GM10266 (cell line): ENCODE data around the gene SCARF1.
A peak's percentile ranks its signal among the peaks of the same experiment; 100 is the strongest.

Experiments
- DNase-seq: peaks from one replicate; pipeline ENCODE4 v3.0.0; 2012; ENCODE audit errors: extremely low spot score
- TF ChIP-seq, protein P1 (sequence below): IDR thresholded peaks from 2 replicates; pipeline ENCODE4 v1.5.1; 2012; ENCODE audit warnings: mild to moderate bottlenecking, low read depth; ENCODE audit not compliant: control insufficient read depth, insufficient read depth; ENCODE audit errors: missing control alignments

SCARF1 gene

DNA sequence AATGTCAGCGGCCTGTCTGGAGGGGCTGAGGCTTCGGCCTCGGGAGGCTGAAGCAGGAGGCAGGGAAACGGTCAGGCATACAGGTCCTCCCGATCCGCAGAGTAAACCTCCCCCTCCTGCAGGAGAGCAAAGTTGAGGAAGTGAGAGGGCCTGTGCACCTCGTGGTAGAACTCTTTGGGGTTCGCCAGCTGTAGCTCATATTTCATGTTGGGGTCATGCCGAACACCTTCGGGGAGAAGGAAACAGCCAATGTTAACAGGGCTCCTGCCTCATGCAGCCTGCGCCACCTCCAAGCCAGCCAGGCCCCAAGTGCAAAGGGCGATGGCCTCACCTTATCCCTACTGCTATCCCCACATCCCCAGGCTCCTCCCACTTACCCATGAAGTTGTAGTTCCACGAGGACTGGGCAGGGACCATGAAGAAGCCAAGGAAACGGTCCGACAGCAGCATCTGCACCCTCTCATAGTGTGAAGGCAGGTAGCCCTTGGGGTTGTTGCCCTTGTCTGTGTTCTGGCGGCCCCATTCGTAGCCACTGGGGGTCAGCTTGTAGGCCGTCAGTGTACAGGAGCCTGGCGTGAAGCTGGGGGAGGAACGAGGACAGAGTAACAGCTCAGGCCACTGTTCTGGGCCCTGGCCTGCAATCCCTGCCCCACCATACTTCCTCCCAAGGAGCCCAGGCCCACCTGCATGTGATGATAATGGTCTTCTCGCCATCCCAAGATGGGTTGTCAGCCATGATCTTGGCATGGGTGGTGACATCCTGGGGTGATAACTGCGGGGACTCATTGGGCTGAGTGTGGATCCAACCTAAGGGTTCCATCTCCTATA, 5.4 kb upstream of the SCARF1 start:
- no peak for DNase-seq
- TF ChIP-seq, protein P1, sequence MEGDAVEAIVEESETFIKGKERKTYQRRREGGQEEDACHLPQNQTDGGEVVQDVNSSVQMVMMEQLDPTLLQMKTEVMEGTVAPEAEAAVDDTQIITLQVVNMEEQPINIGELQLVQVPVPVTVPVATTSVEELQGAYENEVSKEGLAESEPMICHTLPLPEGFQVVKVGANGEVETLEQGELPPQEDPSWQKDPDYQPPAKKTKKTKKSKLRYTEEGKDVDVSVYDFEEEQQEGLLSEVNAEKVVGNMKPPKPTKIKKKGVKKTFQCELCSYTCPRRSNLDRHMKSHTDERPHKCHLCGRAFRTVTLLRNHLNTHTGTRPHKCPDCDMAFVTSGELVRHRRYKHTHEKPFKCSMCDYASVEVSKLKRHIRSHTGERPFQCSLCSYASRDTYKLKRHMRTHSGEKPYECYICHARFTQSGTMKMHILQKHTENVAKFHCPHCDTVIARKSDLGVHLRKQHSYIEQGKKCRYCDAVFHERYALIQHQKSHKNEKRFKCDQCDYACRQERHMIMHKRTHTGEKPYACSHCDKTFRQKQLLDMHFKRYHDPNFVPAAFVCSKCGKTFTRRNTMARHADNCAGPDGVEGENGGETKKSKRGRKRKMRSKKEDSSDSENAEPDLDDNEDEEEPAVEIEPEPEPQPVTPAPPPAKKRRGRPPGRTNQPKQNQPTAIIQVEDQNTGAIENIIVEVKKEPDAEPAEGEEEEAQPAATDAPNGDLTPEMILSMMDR, result no peak

- TF ChIP-seq, protein P1, result no peak
- no peak for DNase-seq
These were observed 4.4 kb upstream of the SCARF1 start, which contains the start of gene RILP for GRCh38 chr17:1649844-1650501. RILP (minus strand) TSS chr17:1649866; CDS start chr17:1649804, 62 bp downstream.

DNA sequence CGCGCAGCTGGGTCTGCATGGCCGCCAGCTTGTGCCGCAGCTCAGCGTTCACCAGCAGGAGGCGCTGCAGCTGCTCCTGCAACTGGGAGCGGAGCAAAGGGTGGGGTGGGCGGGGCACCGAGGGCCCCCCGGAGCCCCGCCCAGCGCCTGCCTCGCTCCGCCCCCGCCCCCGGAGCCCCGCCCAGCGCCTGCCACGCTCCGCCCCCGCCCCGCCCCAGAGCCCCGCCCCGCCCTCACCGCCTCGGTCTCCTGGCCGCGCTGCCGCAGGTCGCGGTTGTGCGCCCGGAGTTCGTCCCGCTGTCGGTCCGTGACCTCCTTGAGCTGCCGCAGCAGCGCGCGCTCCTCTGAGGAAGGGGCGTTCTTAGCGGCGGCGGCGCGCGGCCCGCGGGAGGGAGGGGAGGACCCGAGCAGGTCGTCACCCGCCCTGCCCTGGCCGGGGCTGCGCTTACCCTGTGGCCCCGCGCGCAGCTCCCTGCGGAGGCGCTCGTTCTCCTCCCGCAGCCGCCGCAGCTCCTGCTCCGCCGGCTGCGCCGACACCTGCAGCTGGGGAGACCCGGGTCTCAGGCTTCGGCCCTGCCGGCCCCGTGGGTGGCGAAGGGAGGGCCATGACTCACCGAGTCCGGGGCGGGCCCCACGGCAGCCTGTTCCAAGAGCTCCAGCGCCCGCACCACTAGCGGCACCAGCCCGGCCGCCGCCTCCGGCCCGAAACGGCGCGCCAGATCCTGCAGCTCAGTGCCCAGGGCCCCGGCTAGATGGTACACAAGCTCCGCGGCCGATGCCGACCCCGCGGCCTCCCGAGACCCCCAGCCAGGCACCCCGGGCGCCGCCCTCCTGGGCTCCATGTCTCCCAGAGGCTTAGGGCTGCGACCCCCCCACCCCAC, 3.7 kb upstream of the SCARF1 start:
- peak; percentile 99 for DNase-seq
- TF ChIP-seq, protein P1, result peak; percentile 100

GRCh38 chr17:1648173-1648962, 2.8 kb upstream of the SCARF1 start:
- TF ChIP-seq, protein P1, result peak; percentile 22
- no peak for DNase-seq

GRCh38 chr17:1647802-1648171, 2.3 kb upstream of the SCARF1 start:
- TF ChIP-seq, protein P1, result no peak

GRCh38 chr17:1646199-1646875, 805 bp upstream of the SCARF1 start:
- TF ChIP-seq, protein P1, result no peak
- no peak for DNase-seq

More at GRCh38 chr17:1647802-1648171, 2.3 kb upstream of the SCARF1 start:
- DNase-seq, result no peak
